Body of pancreas (tissue), 4 donors: ENCODE data around the gene ACACA. TPM values are rescaled to one million over a fixed set of nuclear protein-coding genes. Genes with fewer than 3 reads are reported as not detected.

Source experiments
- ATAC-seq: fragments of 150-250 bp; one replicate; pipeline ENCODE4 v1.9.1; 2016
- DNase-seq, 4 donors: peaks; one replicate each; pipeline ENCODE4 v3.0.0-alpha.2; 2019
- H3K27ac ChIP-seq, 4 donors: fragments of 200-600 bp; sonication (generic); 1 replicate in 3 of 4; 2 replicates in 1 of 4; pipeline versions ENCODE4 v1.5.1 to v1.6.1; 2016 to 2019; ENCODE audit warnings: mild to moderate bottlenecking in 1 of 4, mixed read lengths in 1 of 4, moderate library complexity in 1 of 4
- H3K27me3 ChIP-seq, 2 donors: fragments of 200-600 bp; sonication (generic); one replicate each; pipeline ENCODE4 v1.6.0; 2016; ENCODE audit warnings: mild to moderate bottlenecking in 1 of 2
- H3K36me3 ChIP-seq, 2 donors: fragments of 200-600 bp; sonication (generic); replicated peaks in 1 of 2; 2 replicates each; pipeline ENCODE4 v1.5.1; 2016; ENCODE audit warnings: low read depth in 2 of 2; ENCODE audit not compliant: insufficient read depth in 1 of 2
- H3K4me1 ChIP-seq: fragments of 200-600 bp; sonication (generic); one replicate; pipeline ENCODE4 v1.6.0; 2016
- H3K4me3 ChIP-seq, 2 donors: fragments of 200-600 bp; sonication (generic); 1 replicate in 1 of 2; 2 replicates in 1 of 2; pipeline ENCODE4 v1.5.1; 2016 to 2019
- H3K9me3 ChIP-seq, 3 donors: fragments of 200-600 bp; sonication (generic); 1 replicate in 2 of 3; 2 replicates in 1 of 3; pipeline ENCODE4 v1.5.1; 2016
- POLR2A ChIP-seq, 3 donors: fragments of 450-650 bp; IDR thresholded peaks; one replicate each; pipeline ENCODE4 v1.6.1; 2016; ENCODE audit warnings: antibody characterized with exemption in 3 of 3, mild to moderate bottlenecking in 2 of 3
- WGBS, 2 donors: methylation state at CpG; one replicate each; pipeline ENCODE4 v1.1.5; 2017; 5-methylcytosine and 5-hydroxymethylcytosine counted together
- intact Hi-C: fragments of 100-400 bp; cut with DNase I; formaldehyde crosslinking; loops from one replicate; pipeline ENCODE4 v1.15.1; 2023
- total RNA-seq, 2 donors: library from RNA; depleted of rRNA; stranded (reverse); fragments of >200 nt; gene quantifications; one replicate each; pipeline ENCODE4 v1.1.0, GENCODE V29; 2016
- TF ChIP-seq, protein P1 (sequence below), 7 experiments: fragments of 450-650 bp in 4 of 7; fragments of 200-600 bp in 3 of 7; sonication (generic) in 3 of 7; IDR thresholded peaks; one replicate each; pipeline ENCODE4 v1.5.1; 2016 to 2019; ENCODE audit warnings: antibody characterized with exemption in 7 of 7

Gene ACACA
- total RNA-seq, 2 donors from 2014 or later = 9.1 to 49.1 TPM

GRCh38 chr17:37088913-37089312 lies 317.7 kb downstream of the ACACA start:
- TF ChIP-seq POLR2A (IDR thresholded peaks at IDR 0.05) = no peak
- TF ChIP-seq, protein P1, sequence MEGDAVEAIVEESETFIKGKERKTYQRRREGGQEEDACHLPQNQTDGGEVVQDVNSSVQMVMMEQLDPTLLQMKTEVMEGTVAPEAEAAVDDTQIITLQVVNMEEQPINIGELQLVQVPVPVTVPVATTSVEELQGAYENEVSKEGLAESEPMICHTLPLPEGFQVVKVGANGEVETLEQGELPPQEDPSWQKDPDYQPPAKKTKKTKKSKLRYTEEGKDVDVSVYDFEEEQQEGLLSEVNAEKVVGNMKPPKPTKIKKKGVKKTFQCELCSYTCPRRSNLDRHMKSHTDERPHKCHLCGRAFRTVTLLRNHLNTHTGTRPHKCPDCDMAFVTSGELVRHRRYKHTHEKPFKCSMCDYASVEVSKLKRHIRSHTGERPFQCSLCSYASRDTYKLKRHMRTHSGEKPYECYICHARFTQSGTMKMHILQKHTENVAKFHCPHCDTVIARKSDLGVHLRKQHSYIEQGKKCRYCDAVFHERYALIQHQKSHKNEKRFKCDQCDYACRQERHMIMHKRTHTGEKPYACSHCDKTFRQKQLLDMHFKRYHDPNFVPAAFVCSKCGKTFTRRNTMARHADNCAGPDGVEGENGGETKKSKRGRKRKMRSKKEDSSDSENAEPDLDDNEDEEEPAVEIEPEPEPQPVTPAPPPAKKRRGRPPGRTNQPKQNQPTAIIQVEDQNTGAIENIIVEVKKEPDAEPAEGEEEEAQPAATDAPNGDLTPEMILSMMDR (IDR thresholded peaks at IDR 0.05) = no peak
- ATAC-seq = no peak
- H3K27ac ChIP-seq = no peak overlapping the region

DNA sequence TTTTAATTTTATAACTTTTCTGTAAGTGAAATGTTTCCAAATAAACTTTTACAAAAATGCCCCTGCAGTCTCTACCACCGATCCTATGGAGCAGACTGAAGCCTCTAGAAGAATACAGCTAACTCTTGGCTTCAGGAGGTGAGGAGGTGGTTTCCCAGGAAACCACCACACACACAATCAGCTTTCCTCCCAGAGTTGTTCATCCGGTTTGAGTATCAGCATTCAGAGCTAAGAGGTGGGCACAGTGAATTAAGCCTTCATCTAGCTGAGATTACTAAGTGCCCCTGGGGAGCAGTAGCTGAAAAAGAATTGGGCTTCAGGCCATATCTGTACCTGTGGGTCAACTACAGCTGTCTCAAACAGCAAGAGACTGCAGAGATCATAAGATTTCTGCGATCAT lies 318.2 kb downstream of the ACACA start:
- 54 to 57% methylated on average over 3 of the region's 3 CpGs for WGBS, 2 donors
- intact Hi-C loops = no loop called here
- no peak for TF ChIP-seq POLR2A (IDR thresholded peaks at IDR 0.05)
- TF ChIP-seq, protein P1 (IDR thresholded peaks at IDR 0.05) = no peak
- H3K9me3 ChIP-seq = no peaks in the 10 kb centered on the region
- no peaks in the 10 kb centered on the region for H3K4me1 ChIP-seq
- DNase-seq = no peak
- no peaks in the 10 kb centered on the region for H3K27me3 ChIP-seq
- H3K36me3 ChIP-seq = peaks cover 0 to 5% of the 10 kb centered on the region in 2 donors
- ATAC-seq = no peak
- H3K27ac ChIP-seq = no peak overlapping the region
- no peak overlapping the region for H3K4me3 ChIP-seq

More at GRCh38 chr17:37088913-37089312, 317.7 kb downstream of the ACACA start:
- DNase-seq = no peak
- Histone ChIP-seq H3K4me3 (no peak overlapping the region), H3K27me3 (no peaks in the 10 kb centered on the region), H3K4me1 (no peaks in the 10 kb centered on the region), H3K9me3 (no peaks in the 10 kb centered on the region), H3K36me3 (peaks cover 0 to 5% of the 10 kb centered on the region in 2 donors)
- intact Hi-C loops = no loop called here
- WGBS, 2 donors = 69 to 71% methylated on average over 9 to 11 of the region's 11 CpGs

DNA sequence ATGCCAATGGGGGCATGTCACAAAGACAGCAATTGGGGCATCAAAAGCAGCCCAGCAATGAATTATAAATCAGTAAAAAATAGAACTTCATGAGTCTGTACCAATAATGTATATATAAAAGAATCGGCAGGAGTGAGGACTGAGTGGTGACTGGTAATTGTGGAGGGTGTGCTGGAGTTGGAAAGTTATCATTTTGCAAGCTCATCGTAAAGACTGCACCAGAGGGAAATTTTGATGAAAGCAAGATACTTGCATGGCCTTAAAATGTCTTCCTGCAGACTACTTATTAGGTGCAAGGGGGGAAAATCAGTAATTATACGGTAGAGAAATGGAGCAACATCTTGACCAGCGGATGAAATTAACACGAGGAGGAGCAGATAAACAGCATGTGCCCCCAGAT lies 319.0 kb downstream of the ACACA start:
- 90 to 91% methylated on average over 5 of the region's 5 CpGs for WGBS, 2 donors
- intact Hi-C loops = no loop called here
- no peak for ATAC-seq

GRCh38 chr17:37086948-37087347 lies 319.7 kb downstream of the ACACA start:
- Histone ChIP-seq H3K27ac (no peak overlapping the region), H3K27me3 (no peaks in the 10 kb centered on the region), H3K4me1 (no peaks in the 10 kb centered on the region), H3K36me3 (peaks cover 0 to 5% of the 10 kb centered on the region in 2 donors), H3K4me3 (no peak overlapping the region), H3K9me3 (no peaks in the 10 kb centered on the region)
- no peak for DNase-seq
- TF ChIP-seq, protein P1 (IDR thresholded peaks at IDR 0.05) = no peak
- no peak for TF ChIP-seq POLR2A (IDR thresholded peaks at IDR 0.05)
- intact Hi-C loops = no loop called here
- WGBS, 2 donors = 79 to 96% methylated on average over 3 of the region's 3 CpGs
- ATAC-seq = no peak

More for the DNA sequence above, 319.0 kb downstream of the ACACA start:
- Histone ChIP-seq H3K9me3 (no peaks in the 10 kb centered on the region), H3K27ac (no peak overlapping the region), H3K4me3 (no peak overlapping the region), H3K27me3 (no peaks in the 10 kb centered on the region), H3K4me1 (no peaks in the 10 kb centered on the region), H3K36me3 (peaks cover 0 to 5% of the 10 kb centered on the region in 2 donors)
- no peak for DNase-seq
- TF ChIP-seq, protein P1 (IDR thresholded peaks at IDR 0.05) = no peak
- no peak for TF ChIP-seq POLR2A (IDR thresholded peaks at IDR 0.05)

DNA sequence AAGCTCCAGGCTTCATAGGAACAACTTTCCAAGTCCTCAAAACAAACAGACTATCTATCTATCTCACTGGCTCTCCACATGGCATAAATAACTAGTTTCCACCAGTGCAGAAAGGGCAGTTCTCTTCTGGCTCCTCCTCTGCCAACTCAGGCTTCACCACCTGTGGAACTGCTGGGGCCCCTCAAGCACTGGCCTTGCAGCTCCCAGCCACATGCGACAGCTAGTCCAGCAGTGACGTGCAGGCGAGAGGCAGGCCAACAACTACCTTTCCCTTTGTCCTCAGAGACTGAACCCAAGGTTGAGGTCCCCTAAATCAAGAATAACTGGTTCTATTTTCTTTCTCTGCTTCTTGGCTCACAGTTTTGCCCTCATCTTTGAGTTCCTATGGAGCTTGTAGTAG lies 320.3 kb downstream of the ACACA start:
- H3K4me1 ChIP-seq = no peaks in the 10 kb centered on the region
- H3K4me3 ChIP-seq = no peak overlapping the region
- intact Hi-C loops = no loop called here
- H3K27me3 ChIP-seq = no peaks in the 10 kb centered on the region
- DNase-seq = no peak
- H3K36me3 ChIP-seq = peaks cover 0 to 5% of the 10 kb centered on the region in 2 donors
- no peak for ATAC-seq
- TF ChIP-seq, protein P1 (IDR thresholded peaks at IDR 0.05) = no peak
- TF ChIP-seq POLR2A (IDR thresholded peaks at IDR 0.05) = no peak
- H3K9me3 ChIP-seq = no peaks in the 10 kb centered on the region
- no peak overlapping the region for H3K27ac ChIP-seq
- 93 to 100% methylated on average over 2 to 3 of the region's 3 CpGs for WGBS, 2 donors
